Activated T-helper 1 cell treated with Interleukin-2 at 50 U/mL for 16 hours (primary cell): ENCODE data around the gene DUSP11.
"Not testable (repeated sequence)": the region's sequence is repeated elsewhere in the genome, so short reads cannot be mapped to it uniquely, and the experiment has no call there.

Experiments used
- DNase-seq: peaks from one replicate; pipeline ENCODE4 v3.0.0-alpha.2; 2020; ENCODE audit warnings: low read depth

The DUSP11 gene

DNA sequence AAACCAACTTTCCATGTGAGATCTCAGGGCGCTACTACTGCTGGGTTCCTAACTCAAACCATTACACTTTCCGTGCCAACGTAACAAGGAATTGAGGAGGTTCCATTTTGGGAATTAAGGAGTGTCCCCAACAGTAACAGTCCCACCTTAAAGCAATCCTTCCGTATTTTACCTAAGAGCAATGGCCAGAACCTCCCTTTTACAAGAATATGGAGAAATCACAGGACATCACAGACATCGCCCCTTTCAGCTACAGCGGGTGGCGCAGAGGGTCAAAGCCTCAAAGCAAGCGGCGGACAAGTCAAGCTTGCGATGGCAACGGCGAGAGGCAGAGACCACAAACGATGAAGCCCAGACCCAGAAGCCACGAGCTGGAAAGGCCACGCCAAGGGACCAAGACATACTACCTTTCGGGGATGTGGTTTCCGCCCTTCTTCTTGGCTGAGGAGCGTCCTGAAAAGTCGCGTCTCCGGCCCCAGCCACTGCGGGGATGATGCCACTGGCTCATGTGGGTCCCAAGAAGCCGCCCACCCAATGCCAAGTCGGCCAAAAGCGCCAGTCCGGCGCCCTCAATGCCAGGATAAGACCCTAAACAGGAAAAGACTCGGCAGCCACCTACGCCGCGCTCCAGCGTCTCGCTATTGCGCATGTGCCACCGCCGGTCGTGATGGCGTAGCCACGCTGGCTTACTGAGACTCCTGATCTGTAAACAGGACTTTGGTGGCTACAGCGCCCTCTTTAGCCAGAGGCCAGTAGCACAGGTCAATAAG, at the start of gene DUSP11:
Gene DUSP11 (minus strand): TSS at position 637 of the 770 bp plus-strand sequence. CDS start 129 bp downstream, at position 508.
- peak; percentile 91 for DNase-seq

- DNase-seq = peak; percentile 80
Measured at GRCh38 chr2:73828818-73829570, 49.1 kb upstream of the DUSP11 start, which contains the start of gene STAMBP. STAMBP (plus strand) TSS chr2:73828961; CDS start chr2:73830857, 1,896 bp downstream.

DNA sequence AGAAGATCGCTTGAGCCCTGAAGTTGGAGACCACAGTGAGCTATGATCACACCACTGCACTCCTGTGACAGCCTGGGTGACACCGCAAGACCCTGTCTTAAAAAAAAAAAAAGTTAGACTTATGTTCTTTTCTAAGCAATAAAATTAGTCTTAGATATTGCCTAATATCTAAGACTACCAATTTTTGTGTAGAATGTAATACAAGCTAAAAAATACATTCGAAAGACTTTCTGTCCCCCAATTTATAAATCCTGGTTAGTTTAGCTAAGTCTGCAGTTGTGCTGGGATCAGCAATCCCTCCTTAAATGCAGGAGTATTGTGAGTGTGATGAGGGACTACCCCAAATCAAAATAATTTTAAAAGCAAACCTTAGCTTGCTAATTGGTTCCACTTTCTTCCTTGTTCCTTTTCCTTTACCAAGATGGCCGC, 48.5 kb upstream of the DUSP11 start:
- DNase-seq = no peak

DNA sequence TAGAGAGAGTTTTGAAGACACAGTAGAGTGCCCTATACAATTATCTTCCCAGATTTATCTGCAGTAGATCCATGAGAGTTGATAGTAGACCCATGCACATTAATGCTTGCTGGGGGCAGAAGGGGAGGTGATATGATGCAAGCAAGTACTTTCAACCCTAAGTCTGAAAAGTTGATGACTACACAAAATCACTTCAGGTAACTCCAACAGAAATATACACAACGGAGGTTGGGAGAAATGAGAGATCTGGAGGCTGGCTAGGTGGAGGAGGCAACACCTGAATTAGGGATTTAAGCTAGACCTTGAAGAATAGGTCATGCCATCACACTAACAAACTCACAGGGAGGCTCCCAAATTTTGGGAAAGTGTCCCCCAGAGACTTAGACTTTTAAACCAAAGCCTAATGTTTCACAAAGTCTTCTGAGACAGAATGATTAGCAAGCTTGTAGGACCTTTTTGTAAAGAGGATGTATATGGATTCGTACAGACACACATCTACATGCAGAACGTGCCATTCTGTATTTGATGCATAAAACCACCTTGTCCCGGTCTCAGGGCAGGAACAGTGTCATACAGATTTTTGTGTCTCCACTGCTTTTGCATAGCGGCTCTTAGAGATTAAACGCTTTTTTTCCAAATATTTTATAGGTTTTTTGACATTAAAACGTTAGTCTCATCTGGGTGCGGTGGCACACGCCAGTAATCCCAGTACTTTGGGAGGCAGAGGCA, 47.9 kb upstream of the DUSP11 start:
- no peak for DNase-seq

DNA sequence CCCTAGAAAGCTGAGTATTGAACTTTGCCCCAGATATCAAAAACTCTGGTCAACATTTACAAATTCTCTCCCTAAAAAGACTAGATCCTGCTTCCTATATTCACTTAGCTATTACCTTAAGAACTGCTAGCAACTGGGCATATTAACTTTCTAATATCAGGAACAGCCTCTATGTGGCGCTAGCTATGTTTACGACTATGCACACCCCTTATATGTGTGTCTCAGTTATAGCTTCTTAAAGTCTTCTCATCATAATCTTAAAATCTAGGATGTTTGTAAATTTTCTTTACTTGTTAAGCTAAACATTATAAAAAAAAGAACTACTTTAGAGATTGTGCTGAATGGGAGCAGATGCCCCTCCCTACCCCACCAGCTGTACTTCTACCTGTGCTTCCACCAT, 47.1 kb upstream of the DUSP11 start:
- DNase-seq = no peak

GRCh38 chr2:73825408-73825807, 45.5 kb upstream of the DUSP11 start:
- DNase-seq = no peak

DNA sequence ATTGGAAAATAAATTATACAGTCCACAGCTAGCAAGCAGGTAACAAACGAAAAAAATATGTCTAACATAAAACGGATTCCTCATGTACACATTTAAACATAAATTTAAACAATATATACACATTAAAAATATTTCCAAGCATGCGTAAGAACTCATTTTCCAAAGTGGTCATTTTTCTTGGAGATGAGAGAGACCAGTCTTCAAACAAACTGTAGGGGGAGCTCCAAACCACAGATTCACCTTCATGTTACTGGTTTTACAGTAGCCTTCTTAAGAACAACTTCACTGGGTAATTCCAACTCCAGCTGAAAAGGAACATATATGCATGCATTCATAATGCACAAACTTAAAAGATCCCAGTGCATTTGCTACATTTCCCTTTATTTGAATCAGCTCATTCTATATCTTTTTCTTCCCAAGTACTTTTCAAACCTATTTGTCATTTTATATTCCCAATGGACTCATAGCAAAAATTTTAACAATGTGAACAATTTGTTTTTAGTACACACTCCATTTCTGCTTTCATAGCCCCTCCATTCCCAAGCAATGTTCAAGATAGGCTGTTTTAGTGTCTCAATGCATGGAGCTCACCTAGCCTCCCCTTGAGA, 44.1 kb upstream of the DUSP11 start:
- no peak for DNase-seq

DNA sequence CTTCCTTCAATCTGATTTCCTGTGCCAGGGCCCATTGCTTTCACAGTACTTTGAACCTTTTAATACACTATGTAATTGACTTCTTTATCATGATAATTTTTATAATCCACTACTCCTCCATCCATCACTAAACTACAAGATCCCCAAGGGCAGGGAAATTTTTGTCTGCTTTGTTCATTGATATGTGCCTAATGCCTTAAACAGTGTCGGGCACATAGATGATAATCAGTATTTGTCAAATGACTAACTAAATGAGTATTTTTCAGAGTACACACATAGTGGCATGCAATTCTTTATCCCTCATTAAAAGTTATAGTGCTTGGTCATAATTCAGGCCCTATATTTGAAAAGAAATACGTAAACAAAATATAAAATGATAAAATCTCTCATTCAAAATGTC, 43.5 kb upstream of the DUSP11 start:
- DNase-seq = no peak

DNA sequence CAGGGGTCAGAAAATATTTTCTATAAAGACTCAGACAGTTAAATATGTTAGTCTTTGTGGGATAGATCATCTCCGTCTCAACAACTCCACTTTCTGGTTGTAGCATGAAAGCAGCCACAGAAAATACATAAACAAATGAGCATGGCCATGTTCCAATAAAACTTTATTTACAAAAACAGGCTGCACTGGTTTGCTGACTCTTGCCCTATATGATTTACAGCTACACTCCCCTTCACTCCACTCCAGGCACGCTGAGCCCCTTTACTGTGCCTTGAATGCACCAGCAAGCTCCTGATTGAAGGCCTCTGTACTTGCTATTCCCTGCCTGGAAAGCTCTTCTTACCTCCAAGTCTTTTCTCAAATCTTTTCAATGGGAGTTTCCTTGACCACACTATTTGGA, 43.1 kb upstream of the DUSP11 start:
- DNase-seq = no peak

- DNase-seq = no peak
Measured at GRCh38 chr2:73822276-73822675, 42.4 kb upstream of the DUSP11 start.

GRCh38 chr2:73821669-73822068, 41.8 kb upstream of the DUSP11 start:
- DNase-seq = no peak

GRCh38 chr2:73821227-73821626, 41.3 kb upstream of the DUSP11 start:
- no peak for DNase-seq

DNA sequence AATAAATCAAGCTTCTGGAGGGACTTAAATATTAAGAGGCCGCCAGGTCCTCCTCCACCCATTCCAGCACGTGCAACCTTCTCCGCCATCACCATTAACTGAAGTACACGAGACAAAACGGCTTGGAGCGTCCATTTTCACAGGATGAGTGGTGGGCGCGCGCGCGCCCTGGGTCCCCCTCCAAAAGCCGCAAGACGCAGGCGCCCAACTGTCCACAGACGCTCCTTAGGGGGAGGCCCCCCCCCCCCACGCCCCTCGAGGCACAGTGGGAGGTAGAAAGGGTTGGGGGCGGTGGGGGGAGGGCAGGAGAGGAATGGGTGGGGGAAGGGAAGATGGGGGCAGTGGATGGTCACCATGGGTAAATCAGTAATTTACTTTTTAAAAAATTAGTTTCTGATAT, 38.4 kb upstream of the DUSP11 start:
- no peak for DNase-seq

- no peak for DNase-seq
Measured at GRCh38 chr2:73812635-73813034, 32.7 kb upstream of the DUSP11 start.

GRCh38 chr2:73811878-73812277, 32.0 kb upstream of the DUSP11 start:
- no peak for DNase-seq

DNA sequence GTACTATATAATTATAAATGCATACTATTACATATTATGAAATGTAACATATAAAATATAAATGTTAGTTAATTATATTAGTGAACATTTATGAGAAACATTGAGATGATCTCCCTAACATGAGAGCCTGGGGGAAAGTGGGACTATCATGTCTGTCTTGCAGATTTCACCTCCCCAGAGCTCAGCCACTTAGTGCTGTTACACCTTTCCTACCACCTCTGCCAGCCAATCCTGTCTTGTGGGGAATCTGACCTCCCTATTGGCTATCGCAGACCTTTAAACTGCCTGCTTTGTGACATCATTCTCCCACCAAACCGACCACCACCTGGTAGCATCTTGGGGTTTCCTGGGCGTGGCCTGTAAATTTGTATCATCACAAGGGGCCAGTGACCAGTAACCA, 4.0 kb upstream of the DUSP11 start, which contains the start of gene C2orf78:
Gene C2orf78 (plus strand): TSS at position 301 of the 400 bp plus-strand sequence. CDS start 127 bp downstream, outside the sequence.
- not testable (repeated sequence) for DNase-seq

DNA sequence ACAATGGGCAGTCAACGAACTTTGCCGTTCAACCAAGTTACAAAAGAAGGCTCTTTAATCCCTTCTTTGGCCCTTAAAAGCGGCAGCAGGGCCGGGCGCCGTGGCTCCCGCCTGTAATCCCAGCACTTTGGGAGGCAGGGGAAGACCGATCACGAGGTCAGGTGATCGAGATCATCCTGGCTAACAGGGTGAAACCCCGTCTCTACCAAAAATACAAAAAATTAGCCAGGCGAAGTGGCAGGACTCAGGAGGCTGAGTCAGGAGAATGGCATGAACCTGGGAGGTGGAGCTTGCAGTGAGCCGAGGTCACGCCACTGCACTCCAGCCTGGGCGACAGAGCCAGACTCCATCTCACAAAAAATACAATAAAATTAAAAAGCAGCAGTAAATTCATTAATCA, 3.5 kb upstream of the DUSP11 start:
- not testable (repeated sequence) for DNase-seq

- DNase-seq = no peak
Measured at GRCh38 chr2:73780237-73780582, 307 bp upstream of the DUSP11 start.

DNA sequence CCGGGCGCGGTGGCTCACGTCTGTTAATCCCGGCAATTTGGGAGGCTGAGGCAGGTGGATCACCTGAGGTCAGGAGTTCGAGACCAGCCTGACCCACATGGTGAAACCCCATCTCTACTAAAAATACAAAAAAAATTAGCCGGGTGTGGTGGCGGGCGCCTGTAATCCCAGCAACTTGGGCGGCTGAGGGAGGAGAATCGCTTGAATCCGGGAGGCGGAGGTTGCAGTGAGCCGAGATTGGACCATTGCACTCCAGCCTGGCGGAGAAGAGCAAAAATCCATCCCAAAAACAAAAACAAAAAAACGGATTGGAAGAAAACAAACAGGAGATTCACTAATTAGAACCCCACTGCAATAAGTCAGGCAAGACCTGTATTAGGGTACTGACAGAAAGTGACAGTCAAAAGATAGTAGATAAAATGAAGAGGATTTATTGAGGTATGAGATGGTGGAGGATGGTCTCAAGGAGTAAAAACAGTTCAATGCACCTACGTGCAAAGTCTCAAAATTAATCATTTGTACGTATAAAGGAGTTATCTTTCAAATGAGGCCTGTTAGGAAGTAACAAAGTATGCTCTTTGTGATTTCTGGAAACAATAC, 936 bp downstream of the DUSP11 start:
- DNase-seq = not testable (repeated sequence)

DNA sequence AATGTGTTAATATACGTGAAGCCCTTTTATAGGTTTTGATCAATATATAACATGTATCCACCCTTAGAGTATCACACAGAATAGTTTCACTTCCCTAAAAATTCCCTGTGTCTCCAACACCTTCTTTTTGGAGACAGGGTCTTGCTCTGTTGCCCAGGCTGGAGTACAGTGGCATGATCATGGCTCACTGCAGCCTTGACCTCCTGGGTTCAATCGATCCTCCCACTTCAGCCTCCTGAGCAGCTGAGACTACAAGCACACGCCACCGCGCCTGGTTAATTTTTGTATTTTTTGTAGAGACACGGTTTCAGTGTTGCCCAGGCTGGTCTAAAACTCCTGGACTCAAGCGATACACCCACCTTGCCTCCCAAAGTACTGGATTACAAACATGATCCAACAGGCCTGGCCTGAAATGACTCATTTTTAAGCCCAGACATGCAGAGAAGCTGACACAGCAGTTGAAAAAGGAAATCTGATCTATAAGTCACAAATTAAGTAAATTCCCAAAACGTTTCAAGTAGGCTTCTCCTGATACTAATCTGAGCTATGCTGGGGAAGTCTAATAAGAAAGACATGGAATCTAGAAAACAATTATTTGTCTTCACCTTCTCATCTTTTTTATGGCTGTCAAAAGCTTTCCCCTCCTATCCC, 2.9 kb downstream of the DUSP11 start:
- DNase-seq = no peak

DNA sequence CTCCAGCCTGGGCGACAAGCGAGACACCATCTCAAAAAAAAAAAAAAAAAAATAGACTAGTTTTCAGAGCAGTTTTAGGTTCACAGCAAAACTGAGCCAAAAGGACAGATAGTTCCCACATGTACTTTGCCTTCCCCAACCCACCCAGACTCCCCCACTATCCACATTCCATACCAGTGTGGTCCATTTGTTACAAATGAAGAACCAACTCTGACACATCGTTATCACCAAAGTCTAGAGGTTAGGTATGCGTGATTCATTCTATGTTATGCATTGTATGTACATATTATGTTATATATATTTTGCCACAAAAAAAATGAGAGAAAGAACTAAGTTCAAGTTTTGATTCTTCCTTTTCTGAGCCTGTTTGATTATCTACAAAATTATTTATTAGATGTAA, 3.5 kb downstream of the DUSP11 start:
- no peak for DNase-seq
